Adipose tissue (tissue), 3 donors: ENCODE data around the gene FCGR3A. TPM values are rescaled to one million over a fixed set of nuclear protein-coding genes. Genes with fewer than 3 reads are reported as not detected.

Experiments
- polyA plus RNA-seq, 3 donors: library from polyadenylated mRNA; stranded (reverse); fragments of 200-250 nt; gene quantifications; one replicate each; pipeline ENCODE4 v1.2.3, GENCODE V29; 2013
- donor health status: healthy with polysubstance abuse.
- donor health status: Bipolar disorder and iron deficiency.
- donor health status: healthy.

FCGR3A gene
- polyA plus RNA-seq, 3 donors = 6.2 to 40.6 (median 32.5) TPM

Other genes starting within 250 kb of the FCGR3A start
- 1 to 10 TPM; 1.2 to 3.5 (median 2.6) TPM for gene MPZ, start 239.8 kb downstream of the FCGR3A start, polyA plus RNA-seq
- 100 to 1,000 TPM in 2 of 3 donors, 10 to 100 TPM in 1; 76.3 to 230 (median 151) TPM for gene SDHC, start 235.4 kb downstream of the FCGR3A start, polyA plus RNA-seq
- gene CFAP126, start 181.9 kb downstream of the FCGR3A start, polyA plus RNA-seq = under 1 TPM in 2 of 3 donors, not detected in 1; 0.10 to 0.63 TPM
- 10 to 100 TPM in 2 of 3 donors, 1 to 10 TPM in 1; 5.6 to 47.9 (median 45.3) TPM for gene FCGR2A, start 44.4 kb downstream of the FCGR3A start, polyA plus RNA-seq
- 10 to 100 TPM in 1 of 3 donors, 1 to 10 TPM in 1, under 1 TPM in 1; 0.76 to 49.1 (median 4.4) TPM for gene HSPA6, start 25.3 kb downstream of the FCGR3A start, polyA plus RNA-seq
- 10 to 100 TPM in 2 of 3 donors, under 1 TPM in 1; 0.36 to 28.2 (median 18.3) TPM for gene FCGR3B, start 81.4 kb upstream of the FCGR3A start, polyA plus RNA-seq
- 10 to 100 TPM in 2 of 3 donors, 1 to 10 TPM in 1; 2.6 to 14.5 (median 12.8) TPM for gene FCGR2B, start 113.3 kb upstream of the FCGR3A start, polyA plus RNA-seq
- gene FCRLA, start 157.4 kb upstream of the FCGR3A start, polyA plus RNA-seq = under 1 TPM in 2 of 3 donors, not detected in 1; 0.21 to 0.28 TPM
- gene FCRLB, start 171.7 kb upstream of the FCGR3A start, polyA plus RNA-seq = under 1 TPM; 0.37 to 0.68 (median 0.45) TPM
- 10 to 100 TPM; 15.0 to 26.2 (median 21.4) TPM for gene DUSP12, start 200.0 kb upstream of the FCGR3A start, polyA plus RNA-seq
- 10 to 100 TPM in 1 of 3 donors, 1 to 10 TPM in 2; 4.4 to 14.9 (median 9.6) TPM for gene ATF6, start 216.5 kb upstream of the FCGR3A start, polyA plus RNA-seq